Skeletal muscle tissue (tissue), 4 donors: ENCODE results near the gene STRN3. TPM values are rescaled to one million over a fixed set of nuclear protein-coding genes. Genes with fewer than 3 reads are reported as not detected.

Experiments used
- H3K27ac ChIP-seq: one replicate; pipeline ENCODE4 v1.7.0; 2013; ENCODE audit warnings: mild to moderate bottlenecking, low read depth, low read length, inconsistent platforms
- H3K27me3 ChIP-seq, 3 donors: one replicate each; pipeline ENCODE4 v1.7.0; 2013; ENCODE audit warnings: low read length in 3 of 3; ENCODE audit not compliant: control insufficient read depth in 3 of 3, insufficient read depth in 3 of 3
- H3K36me3 ChIP-seq, 3 donors: one replicate each; pipeline ENCODE4 v1.7.0; 2013; ENCODE audit warnings: low read length in 3 of 3; ENCODE audit not compliant: control insufficient read depth in 3 of 3, insufficient read depth in 3 of 3
- H3K4me1 ChIP-seq, 3 donors: one replicate each; pipeline ENCODE4 v1.7.0; 2013; ENCODE audit warnings: low read length in 3 of 3, mild to moderate bottlenecking in 3 of 3; ENCODE audit not compliant: control insufficient read depth in 3 of 3, insufficient read depth in 3 of 3
- H3K4me3 ChIP-seq, 3 donors: one replicate each; pipeline ENCODE4 v1.7.0; 2013; ENCODE audit warnings: low read length in 3 of 3
- H3K9ac ChIP-seq, 3 donors: one replicate each; pipeline ENCODE4 v1.7.0; 2013; ENCODE audit warnings: low read length in 3 of 3, mild to moderate bottlenecking in 3 of 3, moderate library complexity in 2 of 3, low read depth in 1 of 3
- H3K9me3 ChIP-seq, 3 donors: one replicate each; pipeline ENCODE4 v1.7.0; 2013; ENCODE audit warnings: low read length in 3 of 3; ENCODE audit not compliant: control insufficient read depth in 3 of 3
- total RNA-seq: library from RNA; depleted of rRNA; stranded (reverse); fragments of >200 nt; gene quantifications from one replicate; pipeline ENCODE4 v1.2.3, GENCODE V29; 2014
- donor health status: Osteomylitis.

STRN3 gene
- total RNA-seq, 1 donor from 2014 or later, result 69.9 TPM

- Histone ChIP-seq H3K27ac (peak overlapping the region; percentile 99), H3K36me3 (peaks cover 0 to 4% (median 2%) of the 10 kb centered on the region in 3 donors), H3K4me1 (peaks cover 7 to 11% (median 10%) of the 10 kb centered on the region in 3 donors), H3K9ac (peak overlapping the region; percentile 87 to 98 (median 97)), H3K4me3 (peak overlapping the region; percentile 82 to 92 (median 90)), H3K27me3 (no peaks in the 10 kb centered on the region), H3K9me3 (no peaks in the 10 kb centered on the region)
These were observed 1.4 kb downstream of the STRN3 start for GRCh38 chr14:31024577-31025366.

- H3K9ac ChIP-seq, result peak overlapping the region; percentile 87 to 98 (median 97)
- H3K4me1 ChIP-seq, result peaks cover 7 to 11% (median 10%) of the 10 kb centered on the region in 3 donors
- peaks cover 0 to 4% (median 2%) of the 10 kb centered on the region in 3 donors for H3K36me3 ChIP-seq
- H3K4me3 ChIP-seq, result peak overlapping the region; percentile 25 to 90 (median 82)
- H3K27me3 ChIP-seq, result no peaks in the 10 kb centered on the region
- no peaks in the 10 kb centered on the region for H3K9me3 ChIP-seq
- peak overlapping the region; percentile 99 for H3K27ac ChIP-seq
These were observed 2.1 kb downstream of the STRN3 start for GRCh38 chr14:31024010-31024480.

GRCh38 chr14:31022386-31022785 is 3.8 kb downstream of the STRN3 start:
- H3K9ac ChIP-seq, result no peak overlapping the region
- no peak overlapping the region for H3K4me3 ChIP-seq
- H3K9me3 ChIP-seq, result no peaks in the 10 kb centered on the region
- H3K27me3 ChIP-seq, result no peaks in the 10 kb centered on the region
- H3K27ac ChIP-seq, result no peak overlapping the region
- peaks cover 9 to 11% (median 10%) of the 10 kb centered on the region in 3 donors for H3K4me1 ChIP-seq
- peaks cover 2 to 4% (median 2%) of the 10 kb centered on the region in 3 donors for H3K36me3 ChIP-seq

- Histone ChIP-seq H3K27me3 (no peaks in the 10 kb centered on the region), H3K9ac (no peak overlapping the region), H3K4me1 (peaks cover 7 to 10% (median 8%) of the 10 kb centered on the region in 3 donors), H3K4me3 (no peak overlapping the region), H3K36me3 (peaks cover 2 to 4% (median 2%) of the 10 kb centered on the region in 3 donors), H3K27ac (no peak overlapping the region), H3K9me3 (no peaks in the 10 kb centered on the region)
These were observed 4.6 kb downstream of the STRN3 start for GRCh38 chr14:31021576-31021949.

- Histone ChIP-seq H3K9ac (no peak overlapping the region), H3K4me1 (peaks cover 7 to 10% (median 9%) of the 10 kb centered on the region in 3 donors), H3K36me3 (peaks cover 2 to 4% (median 2%) of the 10 kb centered on the region in 3 donors), H3K9me3 (no peaks in the 10 kb centered on the region), H3K27ac (no peak overlapping the region), H3K27me3 (no peaks in the 10 kb centered on the region), H3K4me3 (no peak overlapping the region)
These were observed 5.2 kb downstream of the STRN3 start for GRCh38 chr14:31020834-31021575.

GRCh38 chr14:31018057-31018645 is 8.0 kb downstream of the STRN3 start:
- H3K9ac ChIP-seq, result no peak overlapping the region
- peaks cover 2 to 4% (median 2%) of the 10 kb centered on the region in 3 donors for H3K36me3 ChIP-seq
- H3K27me3 ChIP-seq, result no peaks in the 10 kb centered on the region
- peaks cover 4 to 9% (median 7%) of the 10 kb centered on the region in 3 donors for H3K4me1 ChIP-seq
- no peak overlapping the region for H3K4me3 ChIP-seq
- no peaks in the 10 kb centered on the region for H3K9me3 ChIP-seq
- no peak overlapping the region for H3K27ac ChIP-seq

- H3K4me3 ChIP-seq, result no peak overlapping the region
- peaks cover 4 to 9% (median 6%) of the 10 kb centered on the region in 3 donors for H3K4me1 ChIP-seq
- H3K27ac ChIP-seq, result no peak overlapping the region
- H3K36me3 ChIP-seq, result peaks cover 0 to 4% (median 0%) of the 10 kb centered on the region in 3 donors
- no peaks in the 10 kb centered on the region for H3K27me3 ChIP-seq
- no peak overlapping the region for H3K9ac ChIP-seq
- no peaks in the 10 kb centered on the region for H3K9me3 ChIP-seq
These were observed 12.3 kb downstream of the STRN3 start for GRCh38 chr14:31013841-31014240.

- Histone ChIP-seq H3K4me3 (no peak overlapping the region), H3K9ac (no peak overlapping the region), H3K27me3 (no peaks in the 10 kb centered on the region), H3K27ac (no peak overlapping the region), H3K4me1 (peaks cover 4 to 5% (median 5%) of the 10 kb centered on the region in 3 donors), H3K9me3 (no peaks in the 10 kb centered on the region), H3K36me3 (peaks cover 0 to 2% (median 0%) of the 10 kb centered on the region in 3 donors)
These were observed 15.2 kb downstream of the STRN3 start for GRCh38 chr14:31010935-31011334.

- Histone ChIP-seq H3K4me1 (peaks cover 2 to 5% (median 3%) of the 10 kb centered on the region in 3 donors), H3K9ac (no peak overlapping the region), H3K27me3 (no peaks in the 10 kb centered on the region), H3K9me3 (no peaks in the 10 kb centered on the region), H3K27ac (no peak overlapping the region), H3K36me3 (peaks cover 0 to 2% (median 2%) of the 10 kb centered on the region in 3 donors), H3K4me3 (no peak overlapping the region)
These were observed 16.2 kb downstream of the STRN3 start for GRCh38 chr14:31009836-31010574.
